Activated CD8-positive, alpha-beta memory T cell treated with anti-CD3 and anti-CD28 coated beads, Interleukin-2, amount 50 U/mL, for 1 hour (primary cell): Measurements from ENCODE around the gene APLNR.

ENCODE experiments used
- DNase-seq: peaks from one replicate; pipeline ENCODE4 v3.0.0-alpha.2; 2020; ENCODE audit errors: extremely low read depth

Gene APLNR

GRCh38 chr11:57251491-57252104 is 14.5 kb upstream of the APLNR start:
- DNase-seq = no peak

DNA sequence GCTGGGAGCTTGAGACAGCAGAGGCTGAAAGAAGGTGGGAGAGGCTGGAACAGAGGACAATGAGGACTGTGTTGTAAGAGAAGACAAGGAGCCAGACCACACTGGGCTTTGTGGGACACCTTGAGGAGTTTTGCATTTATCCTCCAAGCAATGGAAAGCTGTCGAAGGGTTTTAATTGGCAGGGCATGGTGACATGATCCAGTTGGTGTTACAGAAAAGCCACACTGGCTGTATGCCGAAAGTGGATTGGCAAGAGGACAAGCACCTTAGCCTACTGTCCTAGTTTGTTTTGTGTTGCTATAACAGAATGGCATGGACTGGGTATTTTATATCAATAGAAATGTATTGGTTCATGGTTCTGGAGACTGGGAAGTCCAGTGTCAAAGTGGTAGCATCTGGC is 14.0 kb upstream of the APLNR start:
- DNase-seq = no peak

DNA sequence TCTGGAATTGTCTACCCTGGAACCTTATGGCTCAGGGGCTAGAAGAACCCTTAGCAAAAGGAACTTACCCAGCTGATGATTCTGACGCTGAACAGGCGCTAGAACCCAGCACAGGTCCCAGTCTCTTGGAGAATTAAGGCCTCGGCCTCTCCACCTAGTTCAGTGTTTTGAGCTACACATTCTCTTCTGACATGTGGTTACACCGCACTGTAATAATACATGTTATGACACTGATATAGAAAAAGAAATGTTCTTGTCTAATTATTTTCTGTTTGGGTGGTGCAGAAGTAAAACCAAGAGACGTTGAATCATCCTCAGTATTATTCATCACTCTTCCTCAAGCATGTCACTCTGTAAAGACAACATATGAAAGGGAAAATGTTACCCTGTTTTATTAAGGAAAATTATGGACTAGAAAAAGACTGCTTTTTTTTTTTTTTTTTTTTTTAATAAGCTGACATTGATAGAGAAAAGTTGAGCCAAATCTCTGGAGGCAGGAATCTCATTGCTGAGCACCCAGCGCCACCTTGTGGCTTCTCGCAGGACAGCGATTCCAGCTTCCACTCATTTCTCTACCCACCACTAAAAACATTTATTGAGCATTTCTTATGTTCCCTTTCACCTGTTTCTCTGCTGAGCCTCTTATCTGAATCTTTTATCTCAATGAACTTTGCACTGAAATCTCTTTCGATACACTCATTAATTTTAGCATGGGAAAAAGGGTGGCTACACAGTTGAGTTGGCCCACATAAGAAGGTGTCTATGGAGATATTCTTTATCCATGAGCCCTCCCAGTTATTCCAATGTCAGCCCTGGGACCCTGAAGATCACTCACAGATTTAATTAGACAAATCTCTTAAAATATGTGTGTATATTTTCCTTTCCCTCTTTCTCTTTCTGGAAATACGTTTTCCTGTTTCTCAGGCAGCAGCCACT is 12.6 kb upstream of the APLNR start:
- no peak for DNase-seq

DNA sequence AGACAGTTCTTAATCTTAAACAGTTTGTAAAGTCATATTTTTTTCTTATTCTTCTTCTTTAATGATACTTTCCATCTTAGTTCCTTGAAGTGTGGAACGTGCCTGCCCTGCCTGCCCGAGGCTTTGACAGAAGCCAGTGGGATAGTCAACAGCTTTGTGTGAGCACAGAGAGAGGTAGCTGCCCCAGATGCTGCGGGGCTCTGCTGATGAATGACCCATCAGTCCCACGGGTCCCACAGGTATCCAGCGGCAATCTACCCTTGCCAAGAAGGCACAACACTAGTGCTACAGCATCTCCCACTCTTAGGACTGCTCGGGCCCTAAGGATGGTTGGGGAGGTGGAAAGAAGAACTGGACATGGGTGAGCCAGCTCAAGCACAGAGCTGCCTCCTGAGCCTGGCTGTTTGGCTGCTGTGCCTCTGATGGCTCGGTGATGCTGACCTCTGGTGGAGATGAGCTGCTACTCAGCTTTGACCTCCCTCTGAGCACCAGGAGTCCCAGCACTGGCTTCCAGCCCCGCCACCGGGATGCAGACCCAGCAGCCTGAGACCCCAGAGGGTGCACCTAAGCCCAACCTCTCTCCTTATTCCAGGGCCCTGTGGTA is 11.8 kb upstream of the APLNR start:
- no peak for DNase-seq

- DNase-seq = no peak
These were observed 7.9 kb upstream of the APLNR start for GRCh38 chr11:57244911-57245310.

GRCh38 chr11:57241353-57241972 is 4.4 kb upstream of the APLNR start:
- no peak for DNase-seq

- no peak for DNase-seq
These were observed 3.7 kb upstream of the APLNR start for GRCh38 chr11:57240757-57241156.

- DNase-seq = no peak
These were observed 3.0 kb upstream of the APLNR start for GRCh38 chr11:57240007-57240406.

DNA sequence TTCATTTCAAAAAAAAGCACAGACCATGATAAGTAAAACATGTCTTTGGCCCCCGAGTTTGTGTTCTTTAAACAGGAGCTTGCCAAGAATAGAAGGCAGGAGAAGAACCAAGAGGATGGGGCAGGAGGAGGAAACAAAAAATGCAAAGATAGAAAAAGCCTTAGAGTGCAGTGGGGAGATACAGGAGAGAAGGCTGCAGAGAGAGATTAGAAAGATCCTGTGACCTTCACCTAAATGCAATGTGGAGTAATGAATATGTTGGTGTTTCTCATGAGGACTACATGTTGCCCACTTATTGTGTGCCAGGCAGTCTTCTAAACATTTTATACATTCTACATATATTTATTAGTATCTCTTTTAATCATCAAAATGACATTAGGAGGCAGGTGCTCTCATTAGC is 2.3 kb upstream of the APLNR start:
- no peak for DNase-seq

- DNase-seq = no peak
These were observed 1.0 kb downstream of the APLNR start for GRCh38 chr11:57235761-57236703.

GRCh38 chr11:57233702-57234101 is 3.3 kb downstream of the APLNR start:
- no peak for DNase-seq

DNA sequence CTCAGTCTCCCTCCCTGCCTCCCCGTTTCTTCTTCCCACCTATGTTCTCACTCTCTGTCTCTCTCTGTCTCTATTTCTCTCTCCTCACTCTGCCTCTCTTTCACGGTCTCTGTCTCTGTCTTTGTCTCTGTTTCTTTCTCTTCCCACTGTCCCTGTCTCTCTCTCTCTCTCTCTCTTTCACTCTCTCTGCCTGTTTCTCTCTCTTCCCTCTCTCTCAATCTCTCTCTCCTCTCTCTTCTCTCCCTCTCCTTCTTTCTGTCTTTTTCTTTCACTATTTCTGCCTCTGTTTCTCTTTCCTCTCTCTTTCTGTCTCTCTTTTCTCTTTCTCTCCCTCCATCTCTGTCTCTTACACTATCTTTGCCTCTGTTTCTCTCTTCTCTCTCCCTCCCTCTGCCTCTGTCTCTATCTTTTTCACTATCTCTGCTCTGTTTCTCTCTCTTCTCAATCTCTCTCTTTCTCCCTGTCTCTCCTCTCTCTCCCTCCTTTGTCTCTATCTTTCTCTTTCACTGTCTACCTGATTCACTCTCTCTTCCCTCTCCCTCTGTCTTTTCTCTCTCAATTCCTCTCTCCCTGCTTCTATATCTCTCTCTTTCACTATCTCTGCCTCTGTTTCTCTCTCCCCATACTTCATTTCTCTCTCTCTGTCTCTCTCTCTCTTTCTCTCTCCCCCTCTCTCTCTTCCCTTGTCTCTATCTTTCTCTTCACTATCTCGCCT is 5.4 kb downstream of the APLNR start:
- DNase-seq = no peak

DNA sequence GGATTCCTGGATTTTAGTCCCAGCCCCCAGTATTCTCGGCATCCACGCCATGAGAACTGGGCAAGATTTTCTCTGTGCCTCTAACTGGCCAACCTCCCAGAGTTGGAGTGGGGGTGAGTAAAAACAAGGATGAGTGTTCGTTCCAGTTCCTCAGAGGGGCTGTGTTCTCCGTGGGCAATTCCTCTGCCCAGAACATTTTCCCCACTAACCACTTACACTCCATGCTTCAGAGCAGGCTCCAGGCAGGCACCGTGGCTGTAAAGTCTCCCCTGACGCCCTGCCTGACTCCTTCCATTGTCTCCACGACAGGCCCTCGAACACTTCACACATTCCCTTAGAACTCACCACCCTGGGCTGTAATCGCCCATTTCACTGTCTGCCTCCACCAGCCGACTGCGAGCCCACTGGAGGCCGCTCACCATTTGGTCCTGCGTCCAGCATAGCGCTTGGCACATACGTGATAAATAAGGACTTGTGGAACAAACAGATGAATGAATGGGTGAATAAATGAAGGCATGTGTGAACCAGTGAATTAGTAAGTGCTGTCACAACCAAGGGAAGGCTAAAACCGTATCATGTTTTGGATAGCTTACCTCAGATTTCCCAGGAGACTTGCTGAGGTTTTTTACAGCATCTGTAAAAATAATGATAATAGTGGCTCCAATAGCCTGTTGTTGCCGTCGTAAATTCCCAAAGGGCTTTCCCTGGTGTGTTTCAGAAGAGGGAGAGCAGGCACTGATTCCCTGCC is 6.1 kb downstream of the APLNR start:
- DNase-seq = no peak

DNA sequence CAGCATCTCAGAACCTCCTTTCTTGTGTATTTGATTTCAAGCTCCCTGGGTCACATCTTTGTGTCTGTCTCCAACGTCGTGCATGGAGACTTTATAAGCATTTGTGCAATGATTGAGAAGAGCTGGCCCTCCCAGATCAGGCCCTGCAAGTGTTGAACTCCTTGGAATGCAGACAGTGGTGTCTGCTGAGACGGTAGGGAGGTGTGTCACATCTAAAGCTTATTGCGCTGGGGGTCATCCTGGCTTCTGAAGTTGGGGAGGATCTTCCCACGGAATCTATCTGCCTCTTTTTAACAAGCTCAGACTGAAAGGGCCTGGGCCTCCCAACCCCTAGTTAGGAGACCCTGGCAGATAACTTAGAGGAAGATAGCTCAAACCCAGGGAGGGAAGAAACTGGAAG is 6.7 kb downstream of the APLNR start:
- DNase-seq = no peak

DNA sequence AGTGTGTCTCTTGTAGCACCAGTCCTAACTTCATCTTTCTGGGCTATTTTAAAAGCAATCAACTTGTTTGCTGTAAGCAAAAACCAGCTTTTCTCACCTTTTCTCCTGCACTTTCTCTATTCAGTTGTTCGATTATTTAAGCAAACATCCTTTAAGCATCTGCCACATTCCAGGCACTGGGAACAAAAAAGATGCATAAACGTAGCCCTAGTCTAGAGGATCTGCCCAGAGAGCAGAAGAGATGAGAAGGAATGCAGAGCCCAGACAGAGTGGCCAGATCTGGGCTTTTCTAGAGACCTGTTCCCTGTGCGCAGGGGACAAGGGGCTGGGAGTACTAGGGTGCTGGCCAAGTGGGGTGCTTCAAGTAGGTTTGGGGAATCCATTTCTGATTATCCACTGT is 8.4 kb downstream of the APLNR start:
- no peak for DNase-seq

GRCh38 chr11:57224537-57224936 is 12.5 kb downstream of the APLNR start:
- DNase-seq = no peak

- no peak for DNase-seq
These were observed 12.9 kb downstream of the APLNR start for GRCh38 chr11:57224128-57224527.

DNA sequence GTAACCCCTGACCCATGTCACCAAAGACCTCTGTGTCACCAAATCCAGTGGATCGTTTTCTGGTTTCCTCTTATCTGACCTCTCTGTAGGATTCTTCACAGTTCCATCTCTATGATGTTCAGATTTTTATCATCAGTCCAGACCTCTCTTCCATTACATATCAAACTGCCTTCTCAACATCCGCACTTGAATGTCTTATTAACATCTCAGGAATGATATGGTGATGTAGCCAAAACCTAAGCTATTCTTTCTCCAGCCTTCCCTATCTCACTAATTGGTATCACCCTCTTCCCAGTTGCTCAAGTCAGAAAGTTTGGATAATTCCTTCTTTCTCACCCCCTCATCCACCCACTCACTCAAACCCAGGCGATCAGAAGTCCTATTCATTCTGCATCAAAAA is 13.4 kb downstream of the APLNR start:
- DNase-seq = no peak

GRCh38 chr11:57222239-57222638 is 14.8 kb downstream of the APLNR start:
- DNase-seq = no peak

GRCh38 chr11:57219021-57219627 is 17.9 kb downstream of the APLNR start:
- no peak for DNase-seq
